ENCODE measurements around the gene BCL2A1.

GRCh38 chr15:79924379-79924778, 46.6 kb downstream of the BCL2A1 start:
- TF ChIP-seq CTCF (conservative IDR thresholded peaks at IDR 0.05) (no peak), ZFX (IDR thresholded peaks at IDR 0.05) (no peak)

Measured in C4-2B (cell line).